SIG-M5 treated with dmso at 0.1 percent for 504 hours (cell line): Measurements from ENCODE around the gene TPTE.
"Not testable (repeated sequence)": the region's sequence is repeated elsewhere in the genome, so short reads cannot be mapped to it uniquely, and the experiment has no call there.

Source experiments
- DNase-seq: peaks from one replicate; lab custom pipeline; 2025; ENCODE audit not compliant: unreplicated experiment; lab: John Stamatoyannopoulos, UW

Gene TPTE

DNA sequence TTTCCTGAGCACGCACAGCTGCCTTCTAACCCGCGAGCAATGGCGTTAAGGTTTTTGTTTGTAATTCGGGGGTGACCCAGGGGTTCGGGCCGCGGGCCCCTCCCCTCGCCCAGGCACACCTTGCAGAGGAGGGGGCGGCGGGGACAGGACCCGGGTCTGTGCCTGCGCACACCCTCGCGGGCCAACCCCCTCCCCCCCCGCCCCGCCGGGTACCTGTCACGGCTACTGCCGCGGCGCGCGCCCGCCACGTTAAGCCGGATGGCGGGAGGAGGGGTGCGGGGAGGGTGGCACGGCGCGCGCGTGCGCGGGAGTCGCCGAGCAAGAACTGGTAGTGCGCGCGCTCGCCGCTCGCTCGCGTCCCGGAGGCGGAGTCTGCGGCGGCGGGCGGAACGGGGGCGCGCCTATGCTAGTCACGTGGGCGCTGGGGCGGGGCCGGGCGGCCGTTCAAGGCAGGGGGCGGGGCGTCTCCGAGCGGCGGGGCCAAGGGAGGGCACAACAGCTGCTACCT is at the start of gene TPTE:
TSS of gene TPTE (plus strand) at position 493 of the 508 bp plus-strand sequence. CDS start 17,141 bp downstream, outside the sequence.
- DNase-seq, result no peak

DNA sequence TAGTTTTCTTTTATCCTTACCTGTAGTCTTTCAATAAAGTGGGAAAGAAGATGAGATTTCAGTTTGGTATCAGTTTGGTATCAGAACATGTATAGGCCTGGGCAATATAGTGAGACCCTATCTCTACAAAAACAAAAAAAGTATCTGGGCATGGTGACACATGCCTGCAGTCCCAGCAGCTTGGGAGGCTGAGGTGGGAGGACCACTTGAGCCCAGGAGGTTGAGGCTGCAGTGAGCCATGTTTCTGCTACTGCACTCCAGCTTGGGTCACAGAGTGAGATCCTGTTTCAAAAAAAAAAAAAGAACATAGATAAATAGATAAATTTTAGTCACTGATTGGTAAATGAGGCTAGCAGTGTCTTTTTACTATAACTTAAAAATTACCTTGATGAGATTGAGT is 49.4 kb upstream of the TPTE start:
- DNase-seq, result not testable (repeated sequence)

- DNase-seq, result not testable (repeated sequence)
These were observed 43.6 kb upstream of the TPTE start for GRCh38 chr21:10477794-10478193.

DNA sequence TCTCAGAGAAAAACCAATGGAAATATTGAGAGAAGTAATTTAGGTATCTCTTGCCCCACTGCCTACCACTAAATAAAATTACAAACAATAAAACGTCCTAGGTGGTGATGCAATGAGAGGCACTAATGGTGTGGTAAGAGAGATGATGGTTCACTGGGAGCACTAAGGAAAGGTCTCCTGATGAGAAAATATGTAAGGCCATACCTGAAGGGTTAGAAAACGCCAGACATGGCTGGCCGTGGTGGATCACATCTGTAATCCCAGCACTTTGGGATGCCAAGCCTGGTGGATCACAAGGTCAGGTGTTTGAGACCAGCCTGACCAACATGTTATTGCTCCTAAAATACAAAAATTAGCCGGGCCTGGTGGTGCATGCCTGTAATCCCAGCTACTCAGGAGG is 41.5 kb upstream of the TPTE start:
- DNase-seq, result not testable (repeated sequence)

DNA sequence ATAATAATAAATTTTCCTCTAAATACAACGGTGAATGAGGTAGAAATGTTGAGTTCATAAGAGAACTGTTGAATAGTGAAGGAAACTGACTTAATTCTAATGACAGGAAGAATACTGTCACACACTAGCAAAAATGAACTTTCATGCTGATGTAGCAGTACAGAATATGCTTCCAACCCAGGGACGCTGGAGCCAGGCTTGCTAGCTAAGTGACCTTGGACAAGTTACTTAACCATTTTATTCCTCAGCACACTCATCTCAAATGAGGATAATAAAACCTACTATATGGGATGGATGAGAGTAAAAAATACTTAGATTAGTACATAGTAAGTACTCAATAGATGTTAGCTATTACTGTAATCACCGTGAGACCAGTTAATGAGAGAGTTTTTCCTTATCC is 36.5 kb upstream of the TPTE start:
- DNase-seq, result not testable (repeated sequence)

GRCh38 chr21:10490453-10490852 is 30.9 kb upstream of the TPTE start:
- not testable (repeated sequence) for DNase-seq

DNA sequence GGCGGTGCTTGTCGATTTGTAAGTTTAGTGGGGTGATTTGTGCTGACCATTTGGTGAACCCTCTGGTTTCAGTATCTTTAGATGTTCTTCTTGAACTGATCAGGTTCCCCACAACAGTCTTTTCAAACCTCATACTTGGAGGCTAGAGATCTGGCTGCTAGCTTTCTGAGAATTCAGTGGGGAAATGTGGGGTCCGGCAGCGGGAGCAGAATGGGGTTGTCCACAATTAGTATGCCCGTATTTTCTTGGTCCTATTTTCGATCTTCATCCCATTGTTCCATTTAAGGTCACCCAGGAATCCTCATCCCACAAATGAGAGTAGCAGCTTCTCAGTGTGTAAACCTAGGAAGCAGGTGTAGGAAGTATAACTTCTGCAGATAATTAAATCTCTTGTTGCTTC is 10.3 kb upstream of the TPTE start:
- DNase-seq, result no peak

- not testable (repeated sequence) for DNase-seq
These were observed 4.5 kb upstream of the TPTE start for GRCh38 chr21:10516889-10517288.

- DNase-seq, result not testable (repeated sequence)
These were observed 3.5 kb upstream of the TPTE start for GRCh38 chr21:10517904-10518303.

DNA sequence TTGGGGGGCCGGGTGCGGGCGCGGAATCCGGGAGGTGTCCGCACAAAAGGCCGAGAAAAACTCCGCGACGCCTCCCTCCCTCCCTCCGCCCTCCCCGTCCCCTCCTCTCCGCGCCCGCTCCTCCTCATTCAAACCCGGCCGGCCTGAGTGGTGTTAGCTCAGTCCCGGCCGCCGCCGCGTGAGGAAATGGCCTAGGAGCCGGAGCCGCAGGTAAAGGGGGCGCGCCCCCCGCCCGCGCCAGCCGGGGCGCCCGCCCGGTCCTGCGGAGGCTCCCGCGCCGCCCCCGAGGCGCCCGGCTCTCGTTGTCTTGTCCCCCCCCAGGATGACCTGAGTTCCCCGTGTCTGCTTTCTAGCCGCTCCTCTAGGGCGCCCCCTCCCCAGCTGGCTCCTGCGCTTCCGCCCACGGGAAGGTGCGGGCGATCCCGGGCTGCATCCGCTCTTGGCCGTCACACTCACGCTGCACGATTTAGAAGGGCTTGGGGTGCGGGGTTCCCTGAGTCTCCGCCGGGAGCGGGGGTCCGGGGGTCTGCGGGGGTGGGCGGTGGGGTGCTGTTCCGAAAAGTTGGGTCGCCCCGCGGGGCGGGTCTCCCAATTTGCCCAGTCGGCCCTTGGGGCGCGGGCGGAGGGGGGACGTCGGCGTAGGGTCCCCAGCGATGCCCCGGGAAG is 585 bp downstream of the TPTE start:
- DNase-seq, result not testable (repeated sequence)

DNA sequence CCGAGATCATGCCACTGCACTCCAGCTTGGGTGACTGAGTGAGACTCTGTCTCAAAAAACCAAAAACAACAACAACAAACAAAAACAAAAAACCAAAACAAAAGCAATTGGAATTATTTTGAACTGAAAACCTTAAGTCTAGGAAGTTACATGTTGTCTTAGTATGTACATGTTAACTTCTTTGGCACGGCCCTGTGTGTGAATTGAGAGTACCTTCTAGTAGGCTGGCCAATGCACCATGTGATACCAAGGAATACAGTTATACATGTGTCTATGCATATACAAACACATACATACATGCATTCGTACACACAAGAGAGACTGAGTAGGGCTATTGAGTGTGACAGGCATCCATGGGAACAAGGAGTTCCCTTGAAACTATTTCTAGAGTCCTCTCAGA is 18.6 kb downstream of the TPTE start:
- no peak for DNase-seq

DNA sequence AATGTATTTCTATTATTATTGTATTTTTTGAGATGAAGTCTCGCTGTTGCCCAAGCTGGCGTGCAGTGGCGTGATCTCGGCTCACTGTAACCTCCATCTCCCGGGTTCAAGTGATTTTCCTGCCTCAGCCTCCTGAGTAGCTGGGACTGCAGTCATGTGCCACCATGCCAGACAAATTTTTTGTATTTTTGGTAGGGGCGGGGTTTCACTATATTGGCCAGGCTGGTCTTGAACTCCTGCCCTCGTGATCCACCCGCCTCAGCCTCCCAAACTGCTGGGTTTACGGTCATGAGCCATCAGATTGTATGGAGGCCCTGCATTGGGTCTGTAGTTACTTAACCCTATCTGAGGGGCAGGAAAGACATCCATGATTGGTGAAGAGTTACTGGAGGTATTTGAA is 23.0 kb downstream of the TPTE start:
- DNase-seq, result not testable (repeated sequence)

- DNase-seq, result not testable (repeated sequence)
These were observed 26.5 kb downstream of the TPTE start for GRCh38 chr21:10547868-10548267.

DNA sequence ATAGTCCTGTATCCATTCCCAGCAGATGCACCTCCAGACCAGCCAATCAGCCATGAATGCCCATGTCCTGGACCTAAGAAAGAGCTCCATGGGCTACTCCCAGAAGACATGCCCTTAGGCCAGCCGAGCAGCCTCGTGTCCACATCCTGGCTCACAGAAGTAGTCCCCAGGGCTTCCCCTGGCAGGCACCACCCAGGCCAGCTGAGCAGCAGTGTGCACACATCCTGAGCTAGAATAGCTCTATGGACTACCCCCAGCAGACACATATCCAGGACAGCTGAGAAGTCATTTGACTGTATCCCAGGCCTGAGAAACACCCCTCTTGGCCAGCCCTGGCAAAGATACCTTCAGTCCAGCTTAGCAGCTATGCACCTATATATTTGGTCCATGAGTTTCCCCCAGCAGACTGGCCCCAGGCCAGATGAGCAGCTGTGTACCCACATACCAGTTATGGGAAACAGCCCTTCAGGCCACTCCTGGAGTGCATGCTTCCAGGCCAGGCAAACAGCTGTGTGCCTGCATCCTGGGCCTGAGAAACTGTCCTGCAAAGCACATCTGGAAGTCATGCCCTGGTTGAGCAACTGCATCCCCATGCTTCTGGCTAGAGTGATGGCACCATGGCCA is 27.1 kb downstream of the TPTE start:
- not testable (repeated sequence) for DNase-seq

GRCh38 chr21:10570803-10571202 is 49.4 kb downstream of the TPTE start:
- not testable (repeated sequence) for DNase-seq

GRCh38 chr21:10574531-10575310 is 53.3 kb downstream of the TPTE start:
- not testable (repeated sequence) for DNase-seq

DNA sequence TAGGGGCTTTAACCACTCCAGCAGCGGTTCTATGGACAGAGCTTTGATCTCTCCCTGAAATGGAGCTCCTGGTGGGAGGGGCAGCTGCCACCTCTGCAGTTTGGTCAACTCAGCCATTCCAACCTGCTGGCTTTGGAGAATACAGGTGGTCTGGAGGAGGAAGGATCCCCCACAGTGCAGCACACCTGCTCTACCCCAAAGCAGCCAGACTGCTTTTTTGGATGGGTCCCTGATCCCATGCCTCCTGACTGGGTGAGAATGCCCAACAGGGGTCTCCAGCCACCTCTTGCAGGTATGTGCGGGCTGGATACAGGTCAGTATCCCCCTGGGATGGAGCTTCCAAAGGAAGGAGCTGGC is 53.9 kb downstream of the TPTE start:
- no peak for DNase-seq

- not testable (repeated sequence) for DNase-seq
These were observed 57.5 kb downstream of the TPTE start for GRCh38 chr21:10578910-10579309.

DNA sequence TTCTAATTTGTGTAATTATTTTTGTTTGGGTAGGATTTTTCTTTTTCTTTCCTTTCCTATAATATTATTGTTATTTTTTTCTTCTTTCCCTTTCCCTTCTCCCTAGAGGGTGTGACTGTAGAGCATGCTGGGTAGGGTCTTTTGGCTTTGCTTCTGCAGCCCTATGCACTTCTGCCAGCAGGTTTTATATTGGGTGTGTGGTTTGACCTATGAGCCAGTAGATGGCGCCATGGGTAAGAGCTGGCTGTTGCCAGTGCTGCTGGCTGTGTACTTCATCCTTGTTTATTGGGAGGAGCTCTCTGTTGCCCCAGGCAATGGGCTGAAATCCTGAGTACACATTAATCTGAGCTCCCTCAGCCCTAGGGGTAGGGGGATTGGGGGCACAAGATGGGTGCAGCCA is 67.7 kb downstream of the TPTE start:
- not testable (repeated sequence) for DNase-seq

- not testable (repeated sequence) for DNase-seq
These were observed 85.7 kb downstream of the TPTE start for GRCh38 chr21:10607074-10607473.

DNA sequence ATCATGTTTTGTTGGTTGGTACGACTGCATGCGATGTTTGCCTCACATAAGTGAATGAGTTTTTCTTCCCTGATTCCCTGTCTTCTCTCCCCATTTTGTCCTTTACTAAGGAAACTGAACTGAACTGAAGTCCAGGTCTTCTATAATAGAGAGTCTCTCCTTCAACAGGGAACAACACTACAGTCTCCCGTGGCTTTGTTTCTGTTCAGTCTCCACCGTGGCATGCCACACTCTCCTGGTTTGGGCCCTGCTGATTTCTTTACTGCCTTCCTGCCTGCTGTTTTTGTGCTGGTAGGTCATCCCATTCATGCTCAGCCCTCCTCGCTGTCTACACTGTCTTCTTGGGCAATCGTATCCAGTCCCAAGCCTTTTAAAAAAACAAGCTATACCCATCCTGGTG is 92.9 kb downstream of the TPTE start:
- not testable (repeated sequence) for DNase-seq

- not testable (repeated sequence) for DNase-seq
These were observed 94.7 kb downstream of the TPTE start for GRCh38 chr21:10616061-10616460.
